ENCODE data around the gene MDH2.
"Not testable (repeated sequence)": the region's sequence is repeated elsewhere in the genome, so short reads cannot be mapped to it uniquely, and the experiment has no call there.

MDH2 gene

DNA sequence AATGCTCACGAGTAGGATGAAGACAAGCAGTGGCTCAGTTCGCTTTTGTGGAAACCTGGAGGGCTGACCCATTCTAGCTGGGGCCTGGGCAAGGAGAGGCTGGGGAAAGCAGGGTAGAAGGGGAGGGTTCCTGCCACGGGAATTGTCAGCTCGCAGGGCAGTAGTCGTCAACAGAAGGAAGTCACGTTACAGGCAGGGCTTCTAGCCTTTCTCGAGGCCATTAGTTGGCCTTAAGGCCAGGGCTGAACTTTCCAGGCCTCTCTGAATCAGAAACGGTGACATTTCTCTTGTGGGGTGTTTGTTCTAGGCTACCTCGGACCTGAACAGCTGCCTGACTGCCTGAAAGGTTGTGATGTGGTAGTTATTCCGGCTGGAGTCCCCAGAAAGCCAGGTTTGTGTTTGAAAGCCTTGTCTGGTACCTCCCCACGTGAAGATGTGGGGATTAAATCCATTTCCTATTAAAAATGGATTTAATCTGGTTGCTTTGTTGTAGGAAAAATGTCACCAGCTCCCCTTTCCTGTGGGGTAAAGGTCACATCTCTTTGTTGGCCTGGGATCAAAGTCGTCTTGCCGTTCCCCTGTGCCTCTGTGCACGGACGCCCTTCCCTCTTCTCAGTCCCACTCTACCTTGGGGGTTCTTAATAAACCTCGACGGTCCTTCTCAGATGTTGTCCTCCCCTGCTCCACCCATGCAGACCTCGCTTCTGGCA, 9.4 kb downstream of the MDH2 start:
- Histone ChIP-seq H3K36me3 (ENCODE audit: control insufficient read depth, low read length) (peaks cover 98% of the 10 kb centered on the region), H3K9me2 (replicated peaks; ENCODE audit: control insufficient read depth, low read length) (no peaks in the 10 kb centered on the region), H3K4me1 (ENCODE audit: control insufficient read depth, low read length) (peaks cover 11% of the 10 kb centered on the region), H3K4me2 (ENCODE audit: low read length) (no peak overlapping the region), H3F3A (ENCODE audit: control insufficient read depth, insufficient read depth) (no peaks in the 10 kb centered on the region), H4K20me1 (ENCODE audit: control insufficient read depth, insufficient read depth, low read depth, low read length) (peaks cover 10% of the 10 kb centered on the region; the same call in 1 of the 2 replicates), H3K27ac (ENCODE audit: low read depth, low read length) (no peak overlapping the region), H3K27me3 (ENCODE audit: control insufficient read depth, low read length) (no peaks in the 10 kb centered on the region), H3K79me2 (ENCODE audit: control insufficient read depth, low read length) (peaks cover 44% of the 10 kb centered on the region), H3K9me3 (ENCODE audit: control insufficient read depth, insufficient read depth, low read length) (no peaks in the 10 kb centered on the region), H3K4me3 (ENCODE audit: low read length) (no peak overlapping the region)
- TF ChIP-seq CTCF (IDR thresholded peaks at IDR 0.05; ENCODE audit: low read depth, low read length, poor library complexity, severe bottlenecking) = no peak

DNA sequence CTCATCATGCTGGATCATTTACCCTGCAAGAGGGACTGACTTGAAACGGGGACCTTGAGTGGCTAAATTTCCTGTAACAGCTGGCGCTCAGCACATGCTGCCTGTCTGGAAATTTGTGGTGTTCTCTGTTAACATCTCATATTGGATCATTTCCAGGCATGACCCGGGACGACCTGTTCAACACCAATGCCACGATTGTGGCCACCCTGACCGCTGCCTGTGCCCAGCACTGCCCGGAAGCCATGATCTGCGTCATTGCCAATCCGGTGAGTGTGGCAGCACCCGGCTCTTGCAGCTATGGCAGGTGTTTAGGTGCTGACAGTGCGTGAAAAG, 9.9 kb downstream of the MDH2 start:
- no peak for TF ChIP-seq EZH2phosphoT487 (IDR thresholded peaks at IDR 0.05; ENCODE audit: borderline replicate concordance, low read length)
- no peak for TF ChIP-seq CTCF (IDR thresholded peaks at IDR 0.05; ENCODE audit: low read depth, low read length, poor library complexity, severe bottlenecking)
- H3K4me1 ChIP-seq (ENCODE audit: control insufficient read depth, low read length) = peaks cover 11% of the 10 kb centered on the region
- H3K27me3 ChIP-seq (ENCODE audit: control insufficient read depth, low read length) = no peaks in the 10 kb centered on the region
- peaks cover 39% of the 10 kb centered on the region for H3K79me2 ChIP-seq (ENCODE audit: control insufficient read depth, low read length)
- no peaks in the 10 kb centered on the region for H3F3A ChIP-seq (ENCODE audit: control insufficient read depth, insufficient read depth)
- H4K20me1 ChIP-seq (ENCODE audit: control insufficient read depth, insufficient read depth, low read depth, low read length) = peaks cover 10% of the 10 kb centered on the region; the same call in 1 of the 2 replicates
- H3K4me3 ChIP-seq (ENCODE audit: low read length) = no peak overlapping the region
- H3K36me3 ChIP-seq (ENCODE audit: control insufficient read depth, low read length) = peaks cover 98% of the 10 kb centered on the region
- no peaks in the 10 kb centered on the region for H3K9me2 ChIP-seq (replicated peaks; ENCODE audit: control insufficient read depth, low read length)
- no peaks in the 10 kb centered on the region for H3K9me3 ChIP-seq (ENCODE audit: control insufficient read depth, insufficient read depth, low read length)
- H3K4me2 ChIP-seq (ENCODE audit: low read length) = no peak overlapping the region
- H3K27ac ChIP-seq (ENCODE audit: low read depth, low read length) = no peak overlapping the region

- peaks cover 98% of the 10 kb centered on the region for H3K36me3 ChIP-seq (ENCODE audit: control insufficient read depth, low read length)
Observed at GRCh38 chr7:76058745-76059144, 10.8 kb downstream of the MDH2 start.

GRCh38 chr7:76060842-76061241, 12.9 kb downstream of the MDH2 start:
- Histone ChIP-seq H3K36me3 (ENCODE audit: control insufficient read depth, low read length) (peaks cover 97% of the 10 kb centered on the region), H3K27ac (ENCODE audit: low read depth, low read length) (no peak overlapping the region), H3K4me1 (ENCODE audit: control insufficient read depth, low read length) (no peaks in the 10 kb centered on the region), H3K9me2 (replicated peaks; ENCODE audit: control insufficient read depth, low read length) (no peaks in the 10 kb centered on the region), H3K4me2 (ENCODE audit: low read length) (no peak overlapping the region), H3K27me3 (ENCODE audit: control insufficient read depth, low read length) (no peaks in the 10 kb centered on the region), H4K20me1 (ENCODE audit: control insufficient read depth, insufficient read depth, low read depth, low read length) (no peaks in the 10 kb centered on the region; the same call in 1 of the 2 replicates), H3K79me2 (ENCODE audit: control insufficient read depth, low read length) (peaks cover 11% of the 10 kb centered on the region), H3K4me3 (ENCODE audit: low read length) (no peak overlapping the region), H3F3A (ENCODE audit: control insufficient read depth, insufficient read depth) (no peaks in the 10 kb centered on the region), H3K9me3 (ENCODE audit: control insufficient read depth, insufficient read depth, low read length) (no peaks in the 10 kb centered on the region)
- TF ChIP-seq CTCF (IDR thresholded peaks at IDR 0.05; ENCODE audit: low read depth, low read length, poor library complexity, severe bottlenecking) (no peak), EZH2phosphoT487 (IDR thresholded peaks at IDR 0.05; ENCODE audit: borderline replicate concordance, low read length) (no peak)

More at GRCh38 chr7:76058745-76059144, 10.8 kb downstream of the MDH2 start:
- H4K20me1 ChIP-seq (ENCODE audit: control insufficient read depth, insufficient read depth, low read depth, low read length); H3K4me2 ChIP-seq (ENCODE audit: low read length); H3K9me3 ChIP-seq (ENCODE audit: control insufficient read depth, insufficient read depth, low read length); H3K4me3 ChIP-seq (ENCODE audit: low read length); H3K4me1 ChIP-seq (ENCODE audit: control insufficient read depth, low read length); H3K9me2 ChIP-seq (replicated peaks; ENCODE audit: control insufficient read depth, low read length); H3F3A ChIP-seq (ENCODE audit: control insufficient read depth, insufficient read depth); H3K27ac ChIP-seq (ENCODE audit: low read depth, low read length); H3K27me3 ChIP-seq (ENCODE audit: control insufficient read depth, low read length): not testable (repeated sequence)
- peaks cover 29% of the 10 kb centered on the region for H3K79me2 ChIP-seq (ENCODE audit: control insufficient read depth, low read length)

Data from DOHH2 (cell line).